MCF 10A (cell line): ENCODE measurements around the gene APBA2. TPM values are rescaled to one million over a fixed set of nuclear protein-coding genes. Genes with fewer than 3 reads are reported as not detected.

ENCODE experiments used
- BruUV-seq: library from RNA; stranded (reverse); fragments of 400-500 nt; replicated peaks from 2 replicates; lab custom pipeline; 2021; lab: Mats Ljungman, UMichigan
- CTCF ChIA-PET: fragments of 300-600 bp; sonication (Branson Sonifier 250); formaldehyde crosslinking; extraction: SDS; loops from one replicate; lab custom pipeline; 2021; ENCODE audit warnings: antibody characterized with exemption, inconsistent platforms; lab: Yijun Ruan, JAX
- POLR2A ChIA-PET: fragments of 300-600, 350-650 bp; sonication (Branson Sonifier 250); formaldehyde crosslinking; extraction: SDS; loops from one replicate; lab custom pipeline; 2020; ENCODE audit warnings: antibody characterized with exemption, inconsistent platforms; lab: Yijun Ruan, JAX
- DNase-seq: peaks from one replicate; pipeline ENCODE4 v3.0.0-alpha.2; 2018; ENCODE audit not compliant: unreplicated experiment
- H3K27ac Mint-ChIP-seq: one replicate; pipeline ENCODE4 v1.8.0; 2022; ENCODE audit warnings: mild to moderate bottlenecking, low read depth, mixed read lengths; ENCODE audit not compliant: unreplicated experiment
- H3K27me3 Mint-ChIP-seq: one replicate; pipeline ENCODE4 v1.8.0; 2022; ENCODE audit warnings: mixed read lengths; ENCODE audit not compliant: insufficient read depth, unreplicated experiment
- H3K36me3 Mint-ChIP-seq: one replicate; pipeline ENCODE4 v1.8.0; 2022; ENCODE audit warnings: mild to moderate bottlenecking, moderate library complexity, mixed read lengths; ENCODE audit not compliant: insufficient read depth, unreplicated experiment
- H3K4me1 Mint-ChIP-seq: one replicate; pipeline ENCODE4 v1.8.0; 2022; ENCODE audit warnings: mixed read lengths; ENCODE audit not compliant: insufficient read depth, unreplicated experiment
- H3K4me3 Mint-ChIP-seq: one replicate; pipeline ENCODE4 v1.8.0; 2022; ENCODE audit warnings: mild to moderate bottlenecking, moderate library complexity, mixed read lengths; ENCODE audit not compliant: unreplicated experiment
- H3K9me3 Mint-ChIP-seq: one replicate; pipeline ENCODE4 v1.8.0; 2022; ENCODE audit warnings: mixed read lengths; ENCODE audit not compliant: unreplicated experiment
- CTCF ChIP-seq: fragments of 200-600 bp; IDR thresholded peaks from one replicate; pipeline ENCODE4 v1.8.0; 2022; ENCODE audit warnings: antibody characterized with exemption, mild to moderate bottlenecking; ENCODE audit not compliant: unreplicated experiment
- intact Hi-C: fragments of 100-400 bp; cut with micrococcal nuclease; formaldehyde crosslinking; loops from 2 replicates; pipeline ENCODE4 v1.14.1; 2022
- total RNA-seq: library from RNA; stranded (reverse); gene quantifications from 2 replicates; pipeline ENCODE4 v1.2.3, GENCODE V29; 2022

Gene APBA2
- total RNA-seq, 1 experiment from 2014 or later = not detected

- intact Hi-C loops = no loop called here
- POLR2A ChIA-PET = no interaction called here
Observed at GRCh38 chr15:28989239-28989830, 103.6 kb downstream of the APBA2 start.

DNA sequence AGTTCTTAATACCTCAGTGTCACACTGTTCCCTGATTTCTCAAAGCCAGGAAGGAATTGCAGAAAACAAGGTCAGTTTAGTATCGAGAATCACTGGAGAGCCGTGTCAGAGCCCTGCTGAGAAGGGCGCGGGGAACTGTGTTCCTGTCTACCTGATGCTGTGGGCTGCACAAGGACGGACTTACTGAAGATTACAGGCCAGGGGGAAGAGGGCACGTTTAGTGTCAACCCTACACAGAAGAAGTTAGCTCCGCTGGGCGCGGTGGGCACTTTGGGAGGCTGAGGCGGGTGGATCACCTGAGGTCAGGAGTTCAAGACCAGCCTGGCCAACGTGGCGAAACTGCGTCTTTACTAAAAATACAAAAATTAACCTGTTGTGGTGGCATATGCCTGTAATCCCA lies 104.1 kb downstream of the APBA2 start:
- Mint-ChIP-seq H3K36me3 (no peaks in the 10 kb centered on the region), H3K4me3 (no peak overlapping the region), H3K4me1 (no peaks in the 10 kb centered on the region), H3K27me3 (no peaks in the 10 kb centered on the region), H3K9me3 (no peaks in the 10 kb centered on the region), H3K27ac (no peak overlapping the region)
- POLR2A ChIA-PET = no interaction called here
- no TSS peak for BruUV-seq
- TF ChIP-seq CTCF = no peak
- DNase-seq = no peak
- intact Hi-C loops = no loop called here
- CTCF ChIA-PET = interaction anchor here (0.6 kb wide), 2 partner anchors 395 to 1079 kb away, joined by 3 to 4 read pairs; no protein-coding TSS in a partner anchor

More at GRCh38 chr15:28989239-28989830, 103.6 kb downstream of the APBA2 start:
- Mint-ChIP-seq H3K4me3 (no peak overlapping the region), H3K9me3 (no peaks in the 10 kb centered on the region), H3K36me3 (no peaks in the 10 kb centered on the region), H3K4me1 (no peaks in the 10 kb centered on the region), H3K27me3 (no peaks in the 10 kb centered on the region), H3K27ac (no peak overlapping the region)
- TF ChIP-seq CTCF = no peak
- CTCF ChIA-PET = interaction anchor here (0.6 kb wide), 3 partner anchors 34 to 395 kb away, joined by 3 to 4 read pairs (median 3); no protein-coding TSS in a partner anchor
- BruUV-seq = no TSS peak
- no peak for DNase-seq

DNA sequence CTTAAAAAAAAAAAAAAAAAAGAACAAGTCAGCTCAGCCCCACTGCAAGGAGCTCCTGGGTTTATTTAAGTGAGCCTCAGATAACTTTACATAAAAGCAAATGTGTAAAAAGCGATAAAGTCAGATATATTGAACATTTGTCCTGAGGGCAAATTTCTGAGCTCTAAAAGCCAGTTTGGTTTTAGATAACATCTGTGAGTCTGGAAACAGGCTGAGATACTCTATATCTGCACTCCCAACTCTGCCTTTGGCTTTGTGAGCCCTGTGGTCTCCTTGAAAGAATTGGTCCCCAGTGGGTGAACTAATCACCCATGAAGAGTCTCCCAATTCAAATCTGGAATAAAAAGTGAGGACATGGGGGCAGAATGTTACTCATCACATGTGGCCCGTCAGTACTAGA lies 104.6 kb downstream of the APBA2 start:
- no peaks in the 10 kb centered on the region for H3K4me1 Mint-ChIP-seq
- TF ChIP-seq CTCF = no peak
- ChIA-PET POLR2A (no interaction called here), CTCF (interaction anchor here (0.6 kb wide), 2 partner anchors 78 to 1079 kb away, joined by 3 read pairs; no protein-coding TSS in a partner anchor)
- intact Hi-C loops = no loop called here
- no TSS peak for BruUV-seq
- no peaks in the 10 kb centered on the region for H3K9me3 Mint-ChIP-seq
- H3K4me3 Mint-ChIP-seq = no peak overlapping the region
- no peaks in the 10 kb centered on the region for H3K36me3 Mint-ChIP-seq
- H3K27me3 Mint-ChIP-seq = no peaks in the 10 kb centered on the region
- DNase-seq = no peak
- H3K27ac Mint-ChIP-seq = no peak overlapping the region

DNA sequence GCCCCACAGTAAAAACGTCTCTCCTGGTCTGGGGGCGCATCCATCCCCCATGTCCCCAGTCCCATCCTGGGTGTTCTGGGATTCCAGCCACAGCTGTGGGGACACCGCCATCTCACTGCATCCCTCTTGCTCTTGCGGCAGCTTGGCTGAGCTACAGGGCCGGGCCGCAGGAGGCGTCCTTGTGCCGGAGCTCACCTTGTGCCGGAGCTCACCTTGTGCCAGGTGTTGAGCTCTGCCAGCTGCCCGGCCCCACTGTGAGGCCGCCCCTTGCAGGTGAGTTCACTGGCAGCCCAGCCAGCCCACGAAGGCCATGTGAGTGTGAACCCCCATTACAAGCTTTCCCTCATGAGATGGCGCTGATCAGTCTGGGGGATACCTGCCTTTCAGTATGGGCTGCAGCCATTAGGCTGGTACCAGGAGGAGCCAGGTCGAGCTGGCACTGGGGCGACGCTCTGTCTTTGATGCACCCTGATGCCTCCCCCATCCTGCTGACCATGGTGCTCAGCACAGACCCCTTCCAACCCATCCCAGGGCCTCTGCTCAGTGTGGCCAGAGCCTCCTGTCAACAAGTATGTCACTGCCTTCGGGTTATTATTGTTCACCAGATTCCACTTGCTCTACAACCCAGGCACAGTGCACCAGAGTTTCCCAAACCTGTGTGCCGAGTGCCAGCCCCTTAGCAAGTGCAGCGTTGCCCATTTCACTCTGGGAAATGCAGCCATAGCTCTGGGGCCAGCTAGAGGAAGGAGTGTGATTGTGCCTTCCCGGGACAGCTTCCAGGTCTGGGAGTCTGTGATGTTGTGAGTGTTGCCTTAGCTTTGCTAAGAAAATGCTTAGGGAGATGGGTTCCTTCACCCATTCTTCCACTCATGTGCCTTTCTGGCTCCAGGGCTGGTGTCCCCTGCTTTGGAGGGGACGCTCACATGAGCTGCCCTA lies 105.7 kb downstream of the APBA2 start:
- no peaks in the 10 kb centered on the region for H3K9me3 Mint-ChIP-seq
- BruUV-seq = no TSS peak
- intact Hi-C loops = no loop called here
- H3K4me3 Mint-ChIP-seq = no peak overlapping the region
- H3K27me3 Mint-ChIP-seq = no peaks in the 10 kb centered on the region
- ChIA-PET POLR2A (no interaction called here), CTCF (interaction anchor here (0.8 to 1.4 kb wide), 2 partner anchors 101 to 1052 kb away, joined by 3 to 6 read pairs; no protein-coding TSS in a partner anchor)
- DNase-seq = no peak
- TF ChIP-seq CTCF = no peak
- H3K4me1 Mint-ChIP-seq = peaks cover 5% of the 10 kb centered on the region
- H3K36me3 Mint-ChIP-seq = no peaks in the 10 kb centered on the region
- no peak overlapping the region for H3K27ac Mint-ChIP-seq
